ENCODE data around the gene WDR7.

Gene WDR7

GRCh38 chr18:56789889-56790180, 138.7 kb downstream of the WDR7 start:
- no peak for TF ChIP-seq CTCF (conservative IDR thresholded peaks at IDR 0.05; ENCODE audit: low read length)
- no peak overlapping the region for H3K4me3 ChIP-seq (ENCODE audit: low read length)
- no peak for DNase-seq (ENCODE audit: low read depth)

- peak; percentile 18 for DNase-seq (ENCODE audit: low read depth)
- H3K4me3 ChIP-seq (ENCODE audit: low read length): no peak overlapping the region
- TF ChIP-seq CTCF (conservative IDR thresholded peaks at IDR 0.05; ENCODE audit: low read length): no peak
These were observed 144.2 kb downstream of the WDR7 start for GRCh38 chr18:56795381-56795780.

GRCh38 chr18:56799756-56800155, 148.6 kb downstream of the WDR7 start:
- peak; percentile 5 for DNase-seq (ENCODE audit: low read depth)
- TF ChIP-seq CTCF (conservative IDR thresholded peaks at IDR 0.05; ENCODE audit: low read length): no peak
- H3K4me3 ChIP-seq (ENCODE audit: low read length): no peak overlapping the region

GRCh38 chr18:56803051-56803450, 151.9 kb downstream of the WDR7 start:
- peak; percentile 20 for DNase-seq (ENCODE audit: low read depth)
- H3K4me3 ChIP-seq (ENCODE audit: low read length): no peak overlapping the region
- TF ChIP-seq CTCF (conservative IDR thresholded peaks at IDR 0.05; ENCODE audit: low read length): no peak

GRCh38 chr18:56804395-56804794, 153.2 kb downstream of the WDR7 start:
- no peak for DNase-seq (ENCODE audit: low read depth)
- TF ChIP-seq CTCF (conservative IDR thresholded peaks at IDR 0.05; ENCODE audit: low read length): no peak
- H3K4me3 ChIP-seq (ENCODE audit: low read length): no peak overlapping the region

GRCh38 chr18:56807901-56808300, 156.7 kb downstream of the WDR7 start:
- no peak overlapping the region for H3K4me3 ChIP-seq (ENCODE audit: low read length)
- no peak for DNase-seq (ENCODE audit: low read depth)
- TF ChIP-seq CTCF (conservative IDR thresholded peaks at IDR 0.05; ENCODE audit: low read length): no peak

- H3K4me3 ChIP-seq (ENCODE audit: low read length): no peak overlapping the region
- no peak for TF ChIP-seq CTCF (conservative IDR thresholded peaks at IDR 0.05; ENCODE audit: low read length)
- DNase-seq (ENCODE audit: low read depth): no peak
These were observed 161.5 kb downstream of the WDR7 start for GRCh38 chr18:56812674-56813073.

All from AG10803 (cell line).